Keratinocyte (primary cell): ENCODE measurements around the gene ADH5. TPM values are rescaled to one million over a fixed set of nuclear protein-coding genes. Genes with fewer than 3 reads are reported as not detected.

ENCODE experiments used
- DNase-seq: peaks from one replicate; pipeline ENCODE4 v3.0.0-alpha.2; 2011; ENCODE audit warnings: low read depth, missing footprints, low spot score
- FAIRE-seq: peaks from 2 replicates; lab custom pipeline; 2011; peaks lifted over from hg19 to GRCh38; lab: Jason Lieb, UNC
- H2AFZ ChIP-seq: 2 replicates; pipeline ENCODE4 v1.6.0; 2012; ENCODE audit warnings: low read length, control low read depth, inconsistent platforms; ENCODE audit not compliant: control insufficient read depth
- H3K27ac ChIP-seq: 2 replicates; pipeline ENCODE4 v1.5.1; 2011; ENCODE audit warnings: low read length; ENCODE audit not compliant: control insufficient read depth, insufficient read depth
- H3K27me3 ChIP-seq: 3 replicates; pipeline ENCODE4 v1.6.0; 2011; ENCODE audit warnings: low read length; ENCODE audit not compliant: control insufficient read depth, insufficient read depth; ENCODE audit errors: extremely low read depth
- H3K36me3 ChIP-seq, 2 experiments: 2 replicates in 1 of 2; 3 replicates in 1 of 2; pipeline ENCODE4 v1.5.1; 2011; ENCODE audit warnings: low read length in 2 of 2, mild to moderate bottlenecking in 1 of 2; ENCODE audit not compliant: control insufficient read depth in 2 of 2, insufficient read depth in 2 of 2; ENCODE audit errors: extremely low read depth in 1 of 2
- H3K4me1 ChIP-seq: 3 replicates; pipeline ENCODE4 v1.5.1; 2011; ENCODE audit warnings: low read length; ENCODE audit not compliant: control insufficient read depth, insufficient read depth; ENCODE audit errors: extremely low read depth
- H3K4me2 ChIP-seq: 3 replicates; pipeline ENCODE4 v1.6.0; 2011; ENCODE audit warnings: low read depth, low read length; ENCODE audit not compliant: control insufficient read depth, insufficient read depth; ENCODE audit errors: extremely low read depth
- H3K4me3 ChIP-seq, 3 experiments: fragments of 200-600 bp in 1 of 3; sonication (generic) in 1 of 3; 2 replicates in 2 of 3; 3 replicates in 1 of 3; pipeline ENCODE4 v1.5.1; 2011 to 2016; ENCODE audit warnings: low read length in 3 of 3, mild to moderate bottlenecking in 3 of 3, control low read depth in 2 of 3, inconsistent platforms in 1 of 3, low read depth in 1 of 3, mixed read lengths in 1 of 3, mixed run types in 1 of 3, moderate library complexity in 1 of 3; ENCODE audit not compliant: control insufficient read depth in 2 of 3, insufficient read depth in 2 of 3; ENCODE audit errors: extremely low read depth in 1 of 3
- H3K79me2 ChIP-seq: 2 replicates; pipeline ENCODE4 v1.6.0; 2012; ENCODE audit warnings: low read length; ENCODE audit not compliant: control insufficient read depth, insufficient read depth
- H3K9ac ChIP-seq: 3 replicates; pipeline ENCODE4 v1.6.0; 2011; ENCODE audit warnings: low read length; ENCODE audit not compliant: control insufficient read depth, insufficient read depth; ENCODE audit errors: extremely low read depth
- H3K9me1 ChIP-seq: 3 replicates; pipeline ENCODE4 v1.6.0; 2011; ENCODE audit warnings: low read length; ENCODE audit not compliant: control insufficient read depth, insufficient read depth; ENCODE audit errors: extremely low read depth
- H3K9me3 ChIP-seq: 2 replicates; pipeline ENCODE4 v1.5.1; 2012; ENCODE audit warnings: low read depth, low read length; ENCODE audit not compliant: control insufficient read depth
- H4K20me1 ChIP-seq: 3 replicates; pipeline ENCODE4 v1.6.0; 2011; ENCODE audit warnings: low read length; ENCODE audit not compliant: control insufficient read depth, insufficient read depth; ENCODE audit errors: extremely low read depth
- EZH2 ChIP-seq: IDR thresholded peaks from one replicate; pipeline ENCODE4 v1.6.1; 2012; ENCODE audit warnings: inconsistent platforms, mild to moderate bottlenecking, low read length, moderate library complexity
- dilution Hi-C: fragments of 300-500 bp; cut with MboI; formaldehyde crosslinking; loops from one replicate; pipeline ENCODE4 v1.7.0; 2020; ENCODE audit warnings: low sequenced_read_pairs; ENCODE audit not compliant: extremely low pct_ligation_motif_present
- polyA plus RNA-seq, 5 experiments: library from polyadenylated mRNA; depleted of rRNA in 3 of 5; stranded (reverse) in 3 of 5; stranded (forward) in 1 of 5; unstranded in 1 of 5; fragments of >200 nt; gene quantifications; 1 replicate in 1 of 5; 2 replicates in 3 of 5; 3 replicates in 1 of 5; pipeline versions ENCODE4 v1.2.1 to v1.2.3, GENCODE V29; 2011 to 2012; ENCODE audit warnings: missing spikeins in 2 of 5, low read depth in 1 of 5, low replicate concordance in 1 of 5
- TF ChIP-seq, protein P1 (sequence below), 3 experiments: IDR thresholded peaks in 1 of 3; conservative IDR thresholded peaks in 1 of 3; optimal IDR thresholded peaks in 1 of 3; 2 replicates in 2 of 3; 3 replicates in 1 of 3; pipeline versions ENCODE3 to v1.5.1; 2011; ENCODE audit warnings: low read length in 3 of 3, mild to moderate bottlenecking in 3 of 3, moderate library complexity in 2 of 3, control low read depth in 1 of 3, inconsistent platforms in 1 of 3; ENCODE audit not compliant: insufficient read depth in 2 of 3; ENCODE audit errors: extremely low read depth in 1 of 3

ADH5 gene
- polyA plus RNA-seq, 1 donor (not counting 4 experiments of a cell fraction or from before 2014, with no cell fraction given) = 314 TPM

DNA sequence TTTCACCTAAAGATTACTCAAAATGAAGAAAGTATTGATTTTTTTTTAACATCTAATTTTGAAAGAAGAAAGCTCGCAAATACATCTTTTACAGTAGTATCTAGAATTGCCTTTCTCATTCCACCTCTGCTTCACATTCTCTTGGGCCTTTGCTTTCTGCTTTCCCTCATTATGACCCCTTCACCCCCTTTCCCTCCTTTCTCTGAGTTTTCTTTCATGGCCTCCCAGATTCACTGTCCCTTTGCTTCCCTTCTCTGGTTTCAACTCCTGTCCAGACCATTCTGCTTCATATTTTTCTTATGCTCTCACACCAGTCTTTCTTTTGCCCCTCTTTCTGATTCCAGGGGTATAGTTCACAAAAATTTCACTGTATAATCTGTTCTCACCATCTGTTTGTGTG, 29.0 kb downstream of the ADH5 start:
- Histone ChIP-seq H3K79me2 (peaks cover 8% of the 10 kb centered on the region), H3K36me3 (peaks cover 12 to 18% of the 10 kb centered on the region in 2 experiments), H3K4me1 (peaks cover 23% of the 10 kb centered on the region), H3K4me3 (peak overlapping the region in 1 of 3 experiments; percentile 24), H4K20me1 (no peaks in the 10 kb centered on the region), H3K9me3 (no peaks in the 10 kb centered on the region), H3K9ac (no peak overlapping the region), H3K27me3 (no peaks in the 10 kb centered on the region), H3K4me2 (peak overlapping the region; percentile 66), H3K9me1 (no peaks in the 10 kb centered on the region), H2AFZ (no peak overlapping the region), H3K27ac (peak overlapping the region; percentile 16)
- FAIRE-seq = peak; percentile 26
- TF ChIP-seq, protein P1, sequence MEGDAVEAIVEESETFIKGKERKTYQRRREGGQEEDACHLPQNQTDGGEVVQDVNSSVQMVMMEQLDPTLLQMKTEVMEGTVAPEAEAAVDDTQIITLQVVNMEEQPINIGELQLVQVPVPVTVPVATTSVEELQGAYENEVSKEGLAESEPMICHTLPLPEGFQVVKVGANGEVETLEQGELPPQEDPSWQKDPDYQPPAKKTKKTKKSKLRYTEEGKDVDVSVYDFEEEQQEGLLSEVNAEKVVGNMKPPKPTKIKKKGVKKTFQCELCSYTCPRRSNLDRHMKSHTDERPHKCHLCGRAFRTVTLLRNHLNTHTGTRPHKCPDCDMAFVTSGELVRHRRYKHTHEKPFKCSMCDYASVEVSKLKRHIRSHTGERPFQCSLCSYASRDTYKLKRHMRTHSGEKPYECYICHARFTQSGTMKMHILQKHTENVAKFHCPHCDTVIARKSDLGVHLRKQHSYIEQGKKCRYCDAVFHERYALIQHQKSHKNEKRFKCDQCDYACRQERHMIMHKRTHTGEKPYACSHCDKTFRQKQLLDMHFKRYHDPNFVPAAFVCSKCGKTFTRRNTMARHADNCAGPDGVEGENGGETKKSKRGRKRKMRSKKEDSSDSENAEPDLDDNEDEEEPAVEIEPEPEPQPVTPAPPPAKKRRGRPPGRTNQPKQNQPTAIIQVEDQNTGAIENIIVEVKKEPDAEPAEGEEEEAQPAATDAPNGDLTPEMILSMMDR (optimal IDR thresholded peaks at IDR 0.05 in 1 of 3, IDR thresholded peaks at IDR 0.05 in 1 of 3, conservative IDR thresholded peaks at IDR 0.05 in 1 of 3; ENCODE audit: extremely low read depth in 1 of 3, insufficient read depth in 2 of 3, low read length in 3 of 3) = no peak
- no peak for TF ChIP-seq EZH2
- dilution Hi-C loops = no loop called here
- DNase-seq = no peak

DNA sequence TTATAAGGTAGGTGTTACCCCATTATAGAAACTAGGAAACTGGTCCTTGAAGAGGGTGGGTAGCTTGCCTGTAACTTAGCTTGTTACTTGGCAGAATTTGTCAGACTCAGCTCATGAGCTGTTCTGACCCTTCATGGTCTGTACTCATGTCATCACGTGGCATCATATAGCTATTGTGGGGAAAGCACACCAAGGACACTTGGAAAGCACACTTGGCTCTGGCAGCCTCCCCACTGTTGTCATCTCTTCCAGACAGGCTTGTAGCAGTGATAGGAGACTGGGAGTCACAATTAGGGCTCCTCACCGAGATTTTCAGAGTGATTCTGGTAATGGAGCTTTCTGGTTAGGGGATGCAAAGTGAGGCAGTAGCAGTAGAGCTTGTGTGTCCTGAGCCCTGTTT, 30.4 kb downstream of the ADH5 start:
- Histone ChIP-seq H3K9ac (no peak overlapping the region), H3K79me2 (peaks cover 8% of the 10 kb centered on the region), H3K4me2 (no peak overlapping the region), H3K4me1 (peaks cover 23% of the 10 kb centered on the region), H3K9me1 (no peaks in the 10 kb centered on the region), H3K9me3 (no peaks in the 10 kb centered on the region), H3K4me3 (no peak overlapping the region), H3K27ac (no peak overlapping the region), H3K36me3 (peaks cover 12 to 18% of the 10 kb centered on the region in 2 experiments), H4K20me1 (no peaks in the 10 kb centered on the region), H2AFZ (no peak overlapping the region), H3K27me3 (no peaks in the 10 kb centered on the region)
- FAIRE-seq (peak; percentile 76), DNase-seq (no peak)
- TF ChIP-seq, protein P1 (optimal IDR thresholded peaks at IDR 0.05 in 1 of 3, IDR thresholded peaks at IDR 0.05 in 1 of 3, conservative IDR thresholded peaks at IDR 0.05 in 1 of 3; ENCODE audit: extremely low read depth in 1 of 3, insufficient read depth in 2 of 3, low read length in 3 of 3) = no peak
- TF ChIP-seq EZH2 = no peak
- dilution Hi-C loops = no loop called here
